OCI-LY7 (cell line): Measurements from ENCODE around the gene NOTCH3. TPM values are rescaled to one million over a fixed set of nuclear protein-coding genes. Genes with fewer than 3 reads are reported as not detected.

Experiments
- BruUV-seq: library from RNA; stranded (reverse); fragments of 400-500 nt; replicated peaks from 2 replicates; lab custom pipeline; 2021; lab: Mats Ljungman, UMichigan
- CTCF ChIA-PET: fragments of 300-600 bp; sonication (Branson Sonifier 250); formaldehyde crosslinking; loops from one replicate; lab custom pipeline; 2022; ENCODE audit warnings: antibody characterized with exemption; ENCODE audit not compliant: unreplicated experiment; lab: Charles Lee
- POLR2A ChIA-PET: fragments of 300-600 bp; sonication (Branson Sonifier 250); formaldehyde crosslinking; loops from one replicate; lab custom pipeline; 2022; ENCODE audit warnings: antibody characterized with exemption; lab: Charles Lee
- DNase-seq: peaks from one replicate; pipeline ENCODE4 v3.0.0-alpha.2; 2015; ENCODE audit warnings: low spot score
- H2AFZ ChIP-seq: fragments of 200-600 bp; sonication (generic), shearing (Covaris generic); 2 replicates; pipeline ENCODE4 v1.6.1; 2014; ENCODE audit warnings: mild to moderate bottlenecking, antibody characterized with exemption, low read length, moderate library complexity
- H3K27ac ChIP-seq: fragments of 200-600 bp; sonication (generic); 2 replicates; pipeline ENCODE4 v1.5.1; 2014; ENCODE audit warnings: mixed run types, low read depth, mild to moderate bottlenecking, moderate library complexity, low read length, inconsistent platforms; ENCODE audit not compliant: poor library complexity, severe bottlenecking
- H3K36me3 ChIP-seq: fragments of 200-600 bp; sonication (generic); 2 replicates; pipeline ENCODE4 v1.6.1; 2014; ENCODE audit warnings: mild to moderate bottlenecking, antibody characterized with exemption, low read length, moderate library complexity, mixed read lengths; ENCODE audit not compliant: insufficient read depth
- H3K4me1 ChIP-seq: fragments of 200-600 bp; sonication (generic); 2 replicates; pipeline ENCODE4 v1.5.1; 2014; ENCODE audit warnings: mild to moderate bottlenecking, low read length; ENCODE audit not compliant: insufficient read depth, poor library complexity, severe bottlenecking
- H3K4me2 ChIP-seq: fragments of 200-600 bp; sonication (generic); 2 replicates; pipeline ENCODE4 v1.6.1; 2014; ENCODE audit warnings: mild to moderate bottlenecking, low read length
- H3K4me3 ChIP-seq: fragments of 200-600 bp; sonication (generic); 2 replicates; pipeline ENCODE4 v1.5.1; 2014; ENCODE audit warnings: mild to moderate bottlenecking, low read depth, low read length; ENCODE audit not compliant: poor library complexity, severe bottlenecking
- H3K79me2 ChIP-seq: fragments of 200-600 bp; sonication (generic); 2 replicates; pipeline ENCODE4 v1.6.1; 2016; ENCODE audit warnings: low read depth, mild to moderate bottlenecking, low read length, moderate library complexity, mixed read lengths; ENCODE audit not compliant: insufficient read depth
- H3K9me2 ChIP-seq: fragments of 200-600 bp; sonication (generic); 2 replicates; pipeline ENCODE4 v1.6.1; 2016; ENCODE audit warnings: mild to moderate bottlenecking, low read length, mixed read lengths; ENCODE audit not compliant: insufficient read depth
- H3K9me3 ChIP-seq: fragments of 200-600 bp; sonication (generic); 2 replicates; pipeline ENCODE4 v1.6.1; 2014; ENCODE audit warnings: mild to moderate bottlenecking, mixed run types, low read length, mixed read lengths
- H4K20me1 ChIP-seq: fragments of 200-600 bp; sonication (generic); 2 replicates; pipeline ENCODE4 v1.6.1; 2014; ENCODE audit warnings: mild to moderate bottlenecking, antibody characterized with exemption, low read length, moderate library complexity, mixed read lengths; ENCODE audit not compliant: insufficient read depth
- CTCF ChIP-seq: fragments of 200-600 bp; sonication (generic); conservative IDR thresholded peaks from 2 replicates; pipeline ENCODE4 v1.5.1; 2014; ENCODE audit warnings: mild to moderate bottlenecking, antibody characterized with exemption, low read length, moderate library complexity, mixed read lengths
- EZH2phosphoT487 ChIP-seq: fragments of 200-600 bp; sonication (generic); IDR thresholded peaks from 2 replicates; pipeline ENCODE4 v1.6.1; 2018; ENCODE audit warnings: low read depth, borderline replicate concordance, mild to moderate bottlenecking, mixed run types, antibody characterized with exemption, low read length, moderate library complexity, mixed read lengths
- intact Hi-C: fragments of 100-400 bp; cut with micrococcal nuclease; formaldehyde crosslinking; loops from one replicate; pipeline ENCODE4 v1.10.0; 2022; ENCODE audit not compliant: unreplicated experiment
- total RNA-seq, 2 experiments: library from RNA; depleted of rRNA in 1 of 2; stranded (reverse); fragments of >200 nt in 1 of 2; shearing (Covaris generic) in 1 of 2; gene quantifications; 2 replicates each; pipeline ENCODE4 v1.2.3, GENCODE V29; 2014 to 2022

Gene NOTCH3
- total RNA-seq, 2 experiments from 2014 or later: 0.25 TPM; not detected in 1

DNA sequence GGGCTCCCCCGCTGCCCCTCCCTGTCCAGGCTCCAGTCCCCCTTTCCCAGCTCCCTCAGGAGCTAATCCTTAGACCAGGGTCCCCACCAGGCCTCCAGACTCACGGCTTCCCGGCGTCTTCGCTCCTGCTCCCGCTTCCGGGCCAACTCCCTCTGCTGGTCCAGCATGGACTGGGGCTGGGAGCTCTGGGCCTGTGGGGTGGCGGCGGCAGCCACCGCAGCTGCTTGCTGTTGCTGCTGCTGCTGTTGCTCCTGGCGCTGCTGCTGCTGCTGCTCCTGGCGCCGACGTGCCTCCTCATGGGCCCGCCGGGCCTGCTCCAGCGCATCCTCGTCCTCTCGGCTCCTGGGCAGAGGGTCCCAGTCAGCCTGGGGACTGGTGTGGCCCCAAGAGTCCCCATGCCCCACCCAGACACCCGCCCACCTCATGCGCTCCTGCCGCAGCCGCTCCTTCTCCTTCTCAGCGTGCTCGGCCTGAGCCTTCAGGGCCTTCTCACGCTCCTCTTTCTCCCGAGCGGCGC is 37.9 kb upstream of the NOTCH3 start:
- no peak for TF ChIP-seq CTCF
- no peak for TF ChIP-seq EZH2phosphoT487
- intact Hi-C loops: no loop called here
- Histone ChIP-seq H3K4me1 (no peaks in the 10 kb centered on the region), H3K9me2 (no peaks in the 10 kb centered on the region), H3K27ac (no peak overlapping the region), H3K4me2 (no peak overlapping the region), H3K4me3 (no peak overlapping the region), H4K20me1 (no peaks in the 10 kb centered on the region), H3K79me2 (no peaks in the 10 kb centered on the region), H2AFZ (no peak overlapping the region), H3K9me3 (no peaks in the 10 kb centered on the region), H3K36me3 (peaks cover 78% of the 10 kb centered on the region)
- no TSS peak for BruUV-seq
- DNase-seq: no peak
- CTCF ChIA-PET: no interaction called here
- POLR2A ChIA-PET: no interaction called here

- no peaks in the 10 kb centered on the region for H3K4me1 ChIP-seq
- no peaks in the 10 kb centered on the region for H3K9me2 ChIP-seq
- intact Hi-C loops: no loop called here
- TF ChIP-seq CTCF: no peak
- no peak for TF ChIP-seq EZH2phosphoT487
- peaks cover 72% of the 10 kb centered on the region for H3K36me3 ChIP-seq
- H3K4me2 ChIP-seq: no peak overlapping the region
- ChIA-PET CTCF (no interaction called here), POLR2A (no interaction called here)
- no peak overlapping the region for H2AFZ ChIP-seq
- DNase-seq: no peak
- H3K27ac ChIP-seq: no peak overlapping the region
- H4K20me1 ChIP-seq: no peaks in the 10 kb centered on the region
- no peaks in the 10 kb centered on the region for H3K79me2 ChIP-seq
- H3K4me3 ChIP-seq: no peak overlapping the region
- no TSS peak for BruUV-seq
- no peaks in the 10 kb centered on the region for H3K9me3 ChIP-seq
These were observed 37.2 kb upstream of the NOTCH3 start for GRCh38 chr19:15237759-15238638.

- no peaks in the 10 kb centered on the region for H3K9me3 ChIP-seq
- H3K9me2 ChIP-seq: no peaks in the 10 kb centered on the region
- CTCF ChIA-PET: no interaction called here
- no peaks in the 10 kb centered on the region for H3K4me1 ChIP-seq
- H3K4me3 ChIP-seq: no peak overlapping the region
- H2AFZ ChIP-seq: no peak overlapping the region
- H3K4me2 ChIP-seq: no peak overlapping the region
- no peaks in the 10 kb centered on the region for H4K20me1 ChIP-seq
- DNase-seq: no peak
- H3K27ac ChIP-seq: no peak overlapping the region
- POLR2A ChIA-PET: no interaction called here
- no TSS peak for BruUV-seq
- H3K36me3 ChIP-seq: peaks cover 64% of the 10 kb centered on the region
- no peak for TF ChIP-seq CTCF
- no peak for TF ChIP-seq EZH2phosphoT487
- no peaks in the 10 kb centered on the region for H3K79me2 ChIP-seq
- intact Hi-C loops: no loop called here
These were observed 36.1 kb upstream of the NOTCH3 start for GRCh38 chr19:15236886-15237285.
